HG02884 (cell line): ENCODE measurements around the gene STX18.

Experiments used
- ATAC-seq: cut with Tn5 transposase; IDR thresholded peaks from one replicate; pipeline ENCODE4 v1.9.1; 2021; ENCODE audit warnings: mild to moderate bottlenecking, moderate library complexity; ENCODE audit not compliant: unreplicated experiment

The STX18 gene

DNA sequence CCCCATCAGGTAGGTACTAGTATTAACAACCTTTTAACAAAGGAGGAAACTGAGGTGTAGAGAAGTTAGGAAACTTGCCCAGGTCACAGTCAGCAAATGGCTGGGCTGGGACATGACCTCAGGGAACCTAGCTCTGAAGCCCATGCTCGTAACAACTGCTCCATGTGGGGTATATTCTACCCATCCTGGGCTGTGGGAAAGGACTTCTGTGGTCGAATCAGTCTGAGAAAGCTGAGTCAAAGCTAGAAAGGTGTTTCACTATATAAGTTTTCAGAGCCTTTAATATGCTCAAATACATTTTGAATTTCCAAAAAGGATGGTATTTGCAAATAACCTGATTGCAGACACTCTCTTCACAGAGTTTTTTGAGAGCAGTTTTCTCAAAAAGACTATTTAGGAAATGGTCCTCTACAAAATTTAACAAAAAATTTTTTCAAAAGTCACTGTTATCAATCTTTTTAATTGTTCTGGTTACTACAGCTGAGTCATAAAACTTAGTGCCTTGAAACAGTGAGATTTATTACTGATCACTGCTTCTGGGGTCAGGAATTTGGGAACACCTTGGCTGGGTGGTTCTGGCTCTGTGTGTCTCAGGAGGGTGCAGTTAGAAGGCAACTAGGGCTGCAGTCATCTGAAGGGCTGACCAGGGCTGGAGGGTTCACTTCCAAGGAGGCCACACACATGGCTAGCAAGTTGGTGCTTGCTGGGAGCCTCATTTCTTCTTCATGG is 101.4 kb downstream of the STX18 start:
- peak; percentile 83 for ATAC-seq

DNA sequence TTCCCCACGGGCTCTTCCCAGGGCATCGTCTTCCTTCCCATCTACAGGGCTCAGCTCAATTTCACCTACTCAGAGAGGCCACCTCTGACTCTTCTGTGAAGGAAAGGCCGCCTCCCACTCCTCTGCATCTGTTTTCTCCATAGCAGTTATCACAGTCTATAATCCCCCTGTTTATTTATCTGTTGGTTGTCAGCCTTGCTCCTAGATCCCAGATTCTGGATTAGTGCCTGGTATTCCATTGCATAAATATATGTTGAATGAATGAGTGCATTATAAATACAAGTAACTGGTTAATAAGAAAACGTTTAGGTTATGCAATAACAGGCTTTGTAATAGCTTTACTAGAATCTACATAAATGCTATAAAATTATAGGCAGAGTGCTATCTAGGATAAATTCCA is 102.1 kb downstream of the STX18 start:
- no peak for ATAC-seq

DNA sequence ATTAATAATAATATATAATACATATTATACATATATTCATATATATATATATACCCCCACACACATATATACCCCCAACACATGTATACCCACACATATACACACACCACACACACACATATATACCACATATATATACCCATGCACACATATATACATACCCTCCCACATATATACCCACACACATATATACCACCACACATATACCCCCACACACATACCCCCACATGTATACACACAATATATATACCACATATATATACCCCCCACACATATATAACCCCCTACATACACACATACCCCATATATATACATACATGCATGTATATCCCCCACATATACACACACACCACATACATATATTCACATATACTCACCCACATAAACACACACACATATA is 103.0 kb downstream of the STX18 start:
- no peak for ATAC-seq

- ATAC-seq: no peak
Observed at GRCh38 chr4:4437798-4438470, 103.9 kb downstream of the STX18 start.

- ATAC-seq: no peak
Observed at GRCh38 chr4:4436244-4436823, 105.5 kb downstream of the STX18 start.

GRCh38 chr4:4433941-4434340 is 107.9 kb downstream of the STX18 start:
- ATAC-seq: no peak

DNA sequence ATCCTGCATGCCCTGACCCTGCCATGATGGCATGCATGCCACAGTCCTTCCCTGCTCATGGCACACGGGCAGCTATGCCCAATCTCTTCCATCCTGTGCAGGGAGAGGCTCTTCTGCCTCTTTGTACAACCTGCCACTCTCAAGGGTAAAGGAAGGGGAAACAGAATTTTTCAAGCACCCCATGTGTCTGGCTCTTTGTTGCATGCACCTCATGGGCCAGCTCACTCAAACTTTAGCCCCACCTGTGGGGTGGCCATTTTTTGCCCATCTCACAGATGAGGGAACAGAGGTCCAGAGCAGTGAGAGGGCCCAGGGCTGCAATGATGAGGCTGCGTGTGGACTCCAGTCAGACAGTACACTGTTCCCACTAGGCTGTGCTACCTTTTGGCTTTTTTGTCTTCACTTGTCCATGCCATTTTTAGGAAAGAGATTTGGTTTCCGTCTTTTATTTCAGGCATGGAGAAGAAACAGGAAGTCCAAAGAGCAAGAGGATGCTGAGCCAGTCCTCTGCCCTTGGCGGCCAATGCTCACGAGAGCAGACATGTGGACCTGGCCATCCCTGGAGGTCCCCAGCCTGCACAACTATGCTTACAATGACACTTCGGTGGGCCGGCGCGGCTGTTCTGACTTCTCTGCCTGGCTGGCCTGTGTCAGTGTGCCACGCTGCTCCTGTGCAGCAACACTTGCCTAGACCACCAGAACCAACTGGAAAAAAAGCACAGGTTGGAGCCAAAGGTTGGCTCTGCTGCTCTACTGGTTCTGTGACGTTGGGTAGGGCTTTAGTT is 109.3 kb downstream of the STX18 start:
- ATAC-seq: no peak

DNA sequence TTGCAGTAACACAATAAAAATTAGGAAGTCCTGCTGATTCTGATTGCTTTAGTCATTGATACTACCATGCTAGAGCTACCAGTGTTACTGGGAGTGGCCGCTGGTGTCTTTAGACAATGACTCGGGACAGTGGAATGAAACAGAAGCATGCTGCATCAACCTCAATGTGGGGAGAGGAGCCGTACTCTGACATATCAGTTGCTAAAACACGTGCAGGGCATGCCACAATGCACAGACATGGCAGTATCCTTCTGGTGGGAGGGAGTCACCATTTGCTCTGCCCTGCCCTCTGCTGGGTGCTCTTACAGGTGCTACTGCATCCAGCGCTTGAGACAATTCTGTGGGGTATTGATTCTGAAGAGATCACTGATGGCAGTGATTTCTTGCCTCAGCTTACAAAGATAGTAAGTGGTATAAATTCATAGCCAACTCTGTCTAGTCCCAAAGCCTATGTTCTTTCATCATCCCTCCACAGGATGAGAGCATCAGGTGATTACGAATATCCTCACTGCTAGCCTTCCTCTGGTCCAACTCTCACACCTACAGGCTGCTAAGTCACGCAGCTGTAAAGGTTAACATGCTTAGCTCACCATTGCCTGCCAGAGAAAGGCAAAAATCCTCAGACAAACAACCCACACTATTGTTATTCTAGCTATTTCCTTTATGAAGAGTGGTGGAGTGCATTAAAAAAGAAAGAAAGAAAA is 111.2 kb downstream of the STX18 start:
- peak; percentile 80 for ATAC-seq

- no peak for ATAC-seq
Observed at GRCh38 chr4:4428966-4429875, 112.6 kb downstream of the STX18 start.

DNA sequence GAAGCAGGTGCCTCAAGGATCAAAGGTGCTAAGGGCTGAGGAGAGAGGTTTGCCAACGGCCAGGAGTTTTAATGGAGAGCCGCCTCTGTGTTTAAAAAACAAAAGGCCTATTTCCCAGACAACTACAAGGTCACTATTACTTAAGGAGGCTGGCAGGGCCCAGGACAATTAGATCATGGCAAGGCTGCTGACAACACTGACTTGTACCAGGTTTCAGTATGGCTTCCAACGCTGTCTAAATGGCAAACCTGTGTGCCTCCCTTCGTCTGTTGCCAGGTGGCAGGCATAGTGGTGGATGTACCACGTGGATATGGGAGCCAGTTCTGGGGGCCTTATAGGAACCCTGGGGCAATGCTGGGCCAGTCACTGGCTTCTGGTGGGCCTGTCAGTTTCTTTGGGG is 114.0 kb downstream of the STX18 start:
- ATAC-seq: no peak

DNA sequence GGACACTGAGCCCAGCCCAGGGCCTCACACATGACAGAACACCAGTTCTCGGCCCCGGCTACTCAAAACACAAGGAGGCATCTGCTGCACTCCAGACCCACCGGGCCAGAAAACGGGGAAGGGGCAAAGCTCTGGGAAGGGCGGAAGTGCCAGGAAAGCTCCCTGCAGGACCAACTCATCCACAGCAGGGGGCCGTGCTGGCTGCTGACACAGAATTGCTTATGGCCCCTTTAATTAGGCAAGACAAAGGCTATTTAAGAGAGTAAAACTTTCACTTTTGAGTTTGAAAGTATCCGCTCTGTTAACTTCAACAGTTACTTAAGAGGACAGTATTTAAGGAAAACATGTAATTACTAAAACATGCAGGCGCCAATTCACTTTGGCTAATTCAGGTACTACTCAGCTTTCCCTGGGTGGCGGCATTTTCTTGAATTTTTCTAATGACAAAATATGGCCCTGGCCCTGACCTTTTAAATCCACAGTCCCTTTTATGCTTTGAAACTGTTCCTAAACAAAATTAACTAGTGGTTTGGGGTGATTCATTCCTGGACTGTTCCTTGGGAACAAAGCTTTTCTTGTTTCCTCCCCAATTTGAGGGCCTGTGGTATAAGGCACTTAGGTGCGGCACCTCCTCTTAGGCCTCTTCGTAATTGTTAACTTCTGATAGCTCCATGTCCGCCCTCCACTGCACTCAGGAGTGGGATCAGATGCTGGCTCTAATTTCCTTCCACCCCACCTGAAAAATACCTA is 114.6 kb downstream of the STX18 start:
- no peak for ATAC-seq

DNA sequence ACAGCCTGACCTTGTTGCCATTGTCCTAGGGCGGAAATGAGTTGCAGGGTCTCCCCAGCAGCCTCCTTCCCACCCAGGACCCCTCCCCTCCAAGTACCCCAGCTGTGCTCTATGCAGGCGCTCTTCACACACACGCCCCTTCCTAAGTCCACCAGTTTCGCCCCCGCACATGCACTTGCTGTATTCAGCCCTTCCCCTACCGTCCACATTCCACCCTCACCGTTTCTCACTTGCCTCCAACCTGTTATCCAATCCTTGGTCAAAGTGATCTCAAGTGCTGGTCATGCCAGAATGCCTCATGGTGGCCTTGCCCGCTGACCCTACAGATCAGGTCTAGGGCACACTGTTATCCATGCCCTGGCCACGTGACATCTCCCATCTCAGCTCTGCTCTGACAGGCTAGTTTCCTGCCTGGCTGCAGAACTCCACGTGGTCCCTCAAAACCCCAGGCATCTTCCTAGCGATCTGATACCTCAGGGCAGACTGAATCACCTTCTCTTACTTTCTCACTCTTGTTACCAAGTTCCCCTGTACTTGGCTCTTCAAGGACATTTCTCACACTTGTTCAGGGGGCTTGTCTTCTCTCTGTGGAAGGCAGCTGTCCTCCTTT is 115.2 kb downstream of the STX18 start:
- ATAC-seq: no peak

DNA sequence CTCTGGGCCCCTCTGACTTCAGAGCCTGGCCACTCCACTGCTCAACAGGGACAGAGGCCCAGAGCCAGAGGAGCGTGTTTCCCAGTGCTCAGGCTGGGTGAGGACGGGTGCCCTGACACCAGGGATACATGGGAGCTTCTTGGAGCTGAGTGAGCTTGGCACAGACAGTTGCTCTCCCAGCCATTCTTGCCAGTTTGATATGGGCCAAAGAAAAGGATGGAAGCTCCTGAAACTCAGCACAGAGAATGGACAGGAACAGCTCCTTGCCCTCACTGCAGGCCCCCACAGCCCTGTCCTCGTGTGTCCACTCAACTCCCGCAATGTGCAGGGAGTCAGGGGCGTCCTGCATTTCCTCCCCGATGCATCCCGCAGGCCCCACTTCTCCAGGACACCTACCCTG is 116.2 kb downstream of the STX18 start:
- ATAC-seq: no peak

DNA sequence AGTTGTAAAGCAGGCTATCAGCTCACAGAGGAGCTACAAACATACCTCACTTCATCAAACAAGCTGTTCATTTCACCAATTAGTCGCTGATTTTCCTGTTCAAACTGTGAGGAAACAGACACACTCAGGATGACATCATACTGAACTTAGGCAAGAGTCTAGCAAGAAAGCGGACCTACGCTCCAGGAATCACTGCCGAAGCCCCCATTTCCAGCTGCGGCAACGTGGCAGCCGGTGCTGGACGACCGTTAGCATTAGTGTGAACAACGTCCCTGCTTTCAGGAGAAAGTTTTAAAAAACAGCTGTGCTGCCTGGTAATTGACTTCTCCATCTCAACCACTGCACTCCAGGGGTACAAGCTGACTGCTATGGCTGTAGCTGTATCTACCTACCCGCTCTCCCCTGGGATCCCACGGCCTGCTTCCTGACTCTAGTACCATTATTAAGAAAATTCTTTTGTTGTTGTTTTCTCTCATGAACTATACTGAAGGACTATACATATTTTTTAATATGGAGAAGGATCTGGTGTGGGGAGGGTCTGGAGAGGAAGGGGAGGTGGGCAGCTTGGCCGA is 116.6 kb downstream of the STX18 start:
- ATAC-seq: no peak

- ATAC-seq: no peak
Observed at GRCh38 chr4:4424499-4425115, 117.2 kb downstream of the STX18 start.

GRCh38 chr4:4423706-4424498 is 117.9 kb downstream of the STX18 start:
- no peak for ATAC-seq

GRCh38 chr4:4422856-4423499 is 118.9 kb downstream of the STX18 start:
- ATAC-seq: no peak
